OCI-LY3 (cell line): ENCODE measurements around the gene CDHR5.

Source experiments
- H2AFZ ChIP-seq: fragments of 200-600, 300-600 bp; shearing (Covaris generic); 2 replicates; pipeline ENCODE4 v1.6.0; 2014; ENCODE audit warnings: antibody characterized with exemption, low read depth, low read length
- H3K27ac ChIP-seq: fragments of 200-600, 300-600 bp; sonication (generic); 2 replicates; pipeline ENCODE4 v1.5.1; 2014; ENCODE audit warnings: mild to moderate bottlenecking, low read length, moderate library complexity, mixed read lengths
- H3K27me3 ChIP-seq: fragments of 200-600, 300-600 bp; sonication (generic); 2 replicates; pipeline ENCODE4 v1.6.1; 2014; ENCODE audit warnings: low read depth, low read length, mixed read lengths
- H3K36me3 ChIP-seq: fragments of 200-600, 300-600 bp; sonication (generic); replicated peaks from 2 replicates; pipeline ENCODE3; 2014; ENCODE audit warnings: low read depth, low read length, mixed read lengths
- H3K4me1 ChIP-seq: fragments of 300-600, 200-600 bp; sonication (generic); 2 replicates; pipeline ENCODE4 v1.6.1; 2014; ENCODE audit warnings: low read length, mixed read lengths
- H3K4me2 ChIP-seq: fragments of 200-600, 300-600 bp; sonication (generic); 2 replicates; pipeline ENCODE4 v1.6.1; 2014; ENCODE audit warnings: low read length, mixed read lengths
- H3K4me3 ChIP-seq: fragments of 300-600, 200-600 bp; sonication (generic); 2 replicates; pipeline ENCODE4 v1.5.1; 2014; ENCODE audit warnings: antibody characterized with exemption, mild to moderate bottlenecking, low read length, moderate library complexity
- H3K79me2 ChIP-seq: fragments of 300-600, 200-600 bp; shearing (Covaris generic); 2 replicates; pipeline ENCODE4 v1.6.1; 2014; ENCODE audit warnings: mild to moderate bottlenecking, low read length, mixed read lengths
- H3K9ac ChIP-seq: fragments of 300-600, 200-600 bp; shearing (Covaris generic); 2 replicates; pipeline ENCODE4 v1.6.0; 2014; ENCODE audit warnings: mild to moderate bottlenecking, low read length, moderate library complexity
- H3K9me3 ChIP-seq: fragments of 200-600, 300-600 bp; shearing (Covaris generic); 2 replicates; pipeline ENCODE4 v1.6.1; 2014; ENCODE audit warnings: low read length, mixed read lengths; ENCODE audit not compliant: insufficient read depth
- H4K20me1 ChIP-seq: fragments of 200-600, 300-600 bp; sonication (generic); 2 replicates; pipeline ENCODE4 v1.6.1; 2016; ENCODE audit warnings: low read length, mixed read lengths; ENCODE audit not compliant: insufficient read depth
- EZH2phosphoT487 ChIP-seq: fragments of 200-600 bp; shearing (Covaris generic); IDR thresholded peaks from 2 replicates; pipeline ENCODE4 v1.6.1; 2018; ENCODE audit warnings: antibody characterized with exemption, mixed run types, low read depth
- TF ChIP-seq, protein P1 (sequence below): fragments of 200-600, 300-600 bp; sonication (generic); IDR thresholded peaks from 2 replicates; pipeline ENCODE4 v1.5.1; 2014; ENCODE audit warnings: antibody characterized with exemption, low read length, low read depth

CDHR5 gene

DNA sequence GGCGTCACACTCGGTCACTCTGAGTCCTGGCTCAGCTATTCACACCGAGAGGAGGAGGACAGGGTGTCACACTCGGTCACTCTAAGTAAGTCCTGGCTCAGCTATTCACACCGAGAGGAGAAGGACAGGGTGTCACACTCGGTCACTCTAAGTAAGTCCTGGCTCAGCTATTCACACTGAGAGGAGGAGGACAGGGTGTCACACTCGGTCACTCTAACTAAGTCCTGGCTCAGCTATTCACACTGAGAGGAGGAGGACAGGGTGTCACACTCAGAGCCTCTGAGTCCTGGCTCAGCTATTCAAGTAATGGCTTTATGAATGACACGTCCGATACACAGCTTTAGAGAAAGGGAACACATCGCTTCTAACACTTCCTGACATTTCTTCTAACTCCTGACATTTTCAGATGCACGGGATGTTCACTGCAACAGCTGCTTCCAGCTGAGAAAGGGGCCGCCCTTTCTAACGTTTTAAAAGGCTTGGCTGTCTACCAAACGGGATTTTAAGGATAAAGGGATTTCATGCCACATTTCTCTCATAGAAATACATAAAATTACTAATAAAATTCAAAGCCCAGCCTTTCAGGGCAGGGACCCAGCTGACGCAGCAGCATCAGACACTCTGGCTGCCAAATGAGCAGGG lies 40.4 kb upstream of the CDHR5 start:
- Histone ChIP-seq H3K79me2 (no peaks in the 10 kb centered on the region; the same call in 1 of the 2 replicates), H3K36me3 (peaks cover 8% of the 10 kb centered on the region), H3K27ac (no peak overlapping the region), H3K9ac (no peak overlapping the region), H3K9me3 (no peaks in the 10 kb centered on the region), H3K27me3 (no peaks in the 10 kb centered on the region), H2AFZ (no peak overlapping the region), H3K4me2 (no peak overlapping the region), H3K4me3 (no peak overlapping the region), H3K4me1 (no peaks in the 10 kb centered on the region), H4K20me1 (no peaks in the 10 kb centered on the region; the same call in 1 of the 2 replicates)
- TF ChIP-seq EZH2phosphoT487 = no peak
- TF ChIP-seq, protein P1, sequence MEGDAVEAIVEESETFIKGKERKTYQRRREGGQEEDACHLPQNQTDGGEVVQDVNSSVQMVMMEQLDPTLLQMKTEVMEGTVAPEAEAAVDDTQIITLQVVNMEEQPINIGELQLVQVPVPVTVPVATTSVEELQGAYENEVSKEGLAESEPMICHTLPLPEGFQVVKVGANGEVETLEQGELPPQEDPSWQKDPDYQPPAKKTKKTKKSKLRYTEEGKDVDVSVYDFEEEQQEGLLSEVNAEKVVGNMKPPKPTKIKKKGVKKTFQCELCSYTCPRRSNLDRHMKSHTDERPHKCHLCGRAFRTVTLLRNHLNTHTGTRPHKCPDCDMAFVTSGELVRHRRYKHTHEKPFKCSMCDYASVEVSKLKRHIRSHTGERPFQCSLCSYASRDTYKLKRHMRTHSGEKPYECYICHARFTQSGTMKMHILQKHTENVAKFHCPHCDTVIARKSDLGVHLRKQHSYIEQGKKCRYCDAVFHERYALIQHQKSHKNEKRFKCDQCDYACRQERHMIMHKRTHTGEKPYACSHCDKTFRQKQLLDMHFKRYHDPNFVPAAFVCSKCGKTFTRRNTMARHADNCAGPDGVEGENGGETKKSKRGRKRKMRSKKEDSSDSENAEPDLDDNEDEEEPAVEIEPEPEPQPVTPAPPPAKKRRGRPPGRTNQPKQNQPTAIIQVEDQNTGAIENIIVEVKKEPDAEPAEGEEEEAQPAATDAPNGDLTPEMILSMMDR = no peak

DNA sequence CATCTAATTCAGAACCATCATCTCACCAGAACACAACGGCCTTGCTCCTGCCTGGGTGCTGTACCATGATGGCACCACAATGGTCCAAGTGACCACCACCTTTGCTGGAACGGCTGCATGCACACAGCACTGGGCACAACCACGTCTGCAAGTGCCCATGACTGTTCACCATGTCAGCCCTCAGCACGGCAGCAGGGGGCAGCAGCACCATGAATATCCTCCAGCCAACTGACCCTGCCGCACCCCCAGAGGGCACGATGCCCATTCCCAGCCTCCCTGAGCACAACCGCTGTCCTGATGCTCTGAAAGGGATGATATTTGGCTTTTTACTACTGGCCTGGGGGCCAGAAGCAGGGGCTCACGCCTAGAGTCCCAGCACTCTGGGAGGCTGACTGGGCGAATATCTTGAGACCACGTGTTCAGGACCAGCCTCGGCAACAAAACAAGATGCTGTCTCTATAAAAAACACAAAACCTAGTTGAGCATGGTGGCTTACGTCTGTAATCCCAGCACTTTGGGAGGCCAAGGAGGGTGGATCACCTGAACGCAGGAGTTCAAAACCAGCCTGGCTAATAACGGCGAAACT lies 38.0 kb upstream of the CDHR5 start:
- Histone ChIP-seq H3K4me2 (no peak overlapping the region), H3K27ac (no peak overlapping the region), H3K4me1 (no peaks in the 10 kb centered on the region), H2AFZ (no peak overlapping the region), H3K27me3 (no peaks in the 10 kb centered on the region), H4K20me1 (no peaks in the 10 kb centered on the region; the same call in 1 of the 2 replicates), H3K79me2 (no peaks in the 10 kb centered on the region; the same call in 1 of the 2 replicates), H3K9ac (no peak overlapping the region), H3K36me3 (peaks cover 8% of the 10 kb centered on the region), H3K9me3 (no peaks in the 10 kb centered on the region), H3K4me3 (no peak overlapping the region)
- TF ChIP-seq EZH2phosphoT487 = no peak
- TF ChIP-seq, protein P1 = peak; percentile 74

DNA sequence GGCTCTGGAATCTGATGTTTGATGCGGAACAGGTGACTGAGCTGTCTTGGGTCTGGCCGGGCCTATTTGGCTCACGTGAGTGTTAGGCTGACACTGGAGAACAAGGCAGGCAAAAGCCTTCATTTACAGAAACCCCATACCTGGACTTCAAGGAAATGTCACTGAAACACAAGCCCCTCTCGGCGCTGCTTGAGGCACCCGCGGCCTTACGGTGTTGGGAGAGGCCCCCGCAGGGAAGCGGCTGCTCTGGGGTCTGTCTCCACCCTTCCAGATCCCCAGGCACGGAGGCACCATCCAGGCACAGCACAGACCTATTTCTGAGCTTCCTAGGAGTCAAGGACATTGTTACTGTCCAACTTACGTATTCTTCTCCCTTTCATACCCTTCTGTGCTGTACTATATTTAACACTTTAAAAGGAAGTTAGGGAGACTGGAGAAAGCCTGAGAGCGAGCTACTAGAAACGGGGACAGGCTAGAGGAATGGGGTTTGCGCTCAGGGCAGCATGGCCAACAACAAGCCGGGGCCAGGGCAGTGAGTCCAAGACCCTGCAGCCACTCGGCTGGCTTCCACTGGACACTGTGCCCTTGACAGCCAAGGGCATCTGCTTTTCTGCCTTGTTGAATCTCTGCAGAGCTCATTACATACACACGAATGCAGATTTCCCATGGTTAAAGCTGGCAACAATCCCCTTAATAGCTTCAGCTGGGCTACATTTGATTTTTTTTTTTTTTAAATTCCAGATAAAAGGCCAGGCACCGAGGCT lies 36.1 kb upstream of the CDHR5 start:
- no peaks in the 10 kb centered on the region; the same call in 1 of the 2 replicates for H4K20me1 ChIP-seq
- no peaks in the 10 kb centered on the region for H3K27me3 ChIP-seq
- H3K9ac ChIP-seq = no peak overlapping the region
- no peak overlapping the region for H3K4me3 ChIP-seq
- TF ChIP-seq, protein P1 = no peak
- no peak for TF ChIP-seq EZH2phosphoT487
- H3K79me2 ChIP-seq = no peaks in the 10 kb centered on the region; the same call in 1 of the 2 replicates
- H3K36me3 ChIP-seq = peaks cover 5% of the 10 kb centered on the region
- no peaks in the 10 kb centered on the region for H3K9me3 ChIP-seq
- no peak overlapping the region for H3K4me2 ChIP-seq
- no peaks in the 10 kb centered on the region for H3K4me1 ChIP-seq
- H3K27ac ChIP-seq = no peak overlapping the region
- no peak overlapping the region for H2AFZ ChIP-seq

DNA sequence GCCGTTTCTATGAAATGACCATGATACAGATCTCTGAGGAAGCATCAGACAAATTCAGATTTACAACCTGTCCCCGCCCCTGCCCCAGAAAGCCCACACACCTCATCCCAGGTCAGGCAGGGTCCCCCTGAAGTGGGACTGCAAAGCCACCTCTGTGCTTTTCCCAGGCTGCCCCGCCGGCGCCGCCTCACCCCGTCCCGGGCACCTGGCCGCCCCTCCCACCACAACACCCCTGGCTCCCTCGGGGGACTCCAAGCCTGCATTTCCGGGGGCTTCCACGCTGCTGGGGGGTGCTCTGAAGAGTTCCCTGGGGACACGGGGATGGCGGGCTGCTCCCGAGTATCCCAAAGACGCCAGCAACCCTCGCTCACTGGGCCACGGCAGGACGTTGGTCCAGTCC lies 35.5 kb upstream of the CDHR5 start:
- H2AFZ ChIP-seq = no peak overlapping the region
- H4K20me1 ChIP-seq = no peaks in the 10 kb centered on the region; the same call in 1 of the 2 replicates
- H3K27ac ChIP-seq = no peak overlapping the region
- no peaks in the 10 kb centered on the region for H3K9me3 ChIP-seq
- no peak overlapping the region for H3K4me3 ChIP-seq
- no peaks in the 10 kb centered on the region; the same call in 1 of the 2 replicates for H3K79me2 ChIP-seq
- H3K4me2 ChIP-seq = no peak overlapping the region
- no peaks in the 10 kb centered on the region for H3K27me3 ChIP-seq
- no peaks in the 10 kb centered on the region for H3K4me1 ChIP-seq
- TF ChIP-seq EZH2phosphoT487 = no peak
- peaks cover 7% of the 10 kb centered on the region for H3K36me3 ChIP-seq
- no peak overlapping the region for H3K9ac ChIP-seq
